Gastroesophageal sphincter (tissue), 3 donors: ENCODE results near the gene EGFR.

Experiments used
- EP300 ChIP-seq: sonication (generic); formaldehyde crosslinking; IDR thresholded peaks from one replicate; pipeline ENCODE4 v1.6.1; 2017; ENCODE audit warnings: antibody characterized with exemption, mild to moderate bottlenecking
- POLR2A ChIP-seq, 2 donors: fragments of 450-650 bp; IDR thresholded peaks; one replicate each; pipeline ENCODE4 v1.6.1; 2017; ENCODE audit warnings: antibody characterized with exemption in 2 of 2, mild to moderate bottlenecking in 2 of 2, moderate library complexity in 1 of 2
- POLR2AphosphoS5 ChIP-seq: sonication (generic); formaldehyde crosslinking; IDR thresholded peaks from one replicate; pipeline ENCODE4 v1.6.1; 2017; ENCODE audit warnings: antibody characterized with exemption
- TF ChIP-seq, protein P1 (sequence below), 4 experiments: fragments of 200-600 bp in 2 of 4; fragments of 450-650 bp in 2 of 4; sonication (generic) in 1 of 4; IDR thresholded peaks; one replicate each; pipeline ENCODE4 v1.5.1; 2017 to 2019; ENCODE audit warnings: antibody characterized with exemption in 4 of 4, mild to moderate bottlenecking in 2 of 4, moderate library complexity in 2 of 4

DNA sequence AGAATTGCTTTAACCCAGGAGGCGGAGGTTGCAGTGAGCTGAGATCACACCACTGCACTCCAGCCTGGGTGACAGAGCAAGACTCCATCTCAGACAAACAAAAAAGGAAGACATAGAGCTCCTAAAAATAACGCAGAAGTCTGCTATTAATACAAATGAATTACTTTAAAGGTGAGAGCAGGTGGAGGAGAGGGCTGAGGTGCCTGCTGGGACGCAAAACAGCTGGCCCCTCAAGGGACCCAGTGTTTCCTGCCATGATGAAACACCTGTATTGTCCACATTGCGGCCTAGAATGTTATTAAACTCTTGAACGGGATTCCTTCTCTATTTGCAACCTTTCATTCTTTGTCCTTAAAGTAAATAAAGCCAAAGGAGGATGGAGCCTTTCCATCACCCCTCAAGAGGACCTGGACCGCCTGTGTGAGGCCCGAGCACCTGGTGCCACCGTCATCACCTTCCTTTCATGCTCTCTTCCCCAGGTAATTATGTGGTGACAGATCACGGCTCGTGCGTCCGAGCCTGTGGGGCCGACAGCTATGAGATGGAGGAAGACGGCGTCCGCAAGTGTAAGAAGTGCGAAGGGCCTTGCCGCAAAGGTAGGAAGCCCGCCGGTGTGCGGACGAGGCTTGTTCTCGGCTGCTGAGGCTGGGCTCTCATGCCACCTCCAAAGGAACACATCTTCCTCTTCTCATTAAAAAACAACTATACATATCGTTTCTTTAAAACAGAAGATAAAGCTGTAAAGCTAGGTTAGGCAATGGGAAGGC, 136.7 kb downstream of the EGFR start:
- TF ChIP-seq, protein P1, sequence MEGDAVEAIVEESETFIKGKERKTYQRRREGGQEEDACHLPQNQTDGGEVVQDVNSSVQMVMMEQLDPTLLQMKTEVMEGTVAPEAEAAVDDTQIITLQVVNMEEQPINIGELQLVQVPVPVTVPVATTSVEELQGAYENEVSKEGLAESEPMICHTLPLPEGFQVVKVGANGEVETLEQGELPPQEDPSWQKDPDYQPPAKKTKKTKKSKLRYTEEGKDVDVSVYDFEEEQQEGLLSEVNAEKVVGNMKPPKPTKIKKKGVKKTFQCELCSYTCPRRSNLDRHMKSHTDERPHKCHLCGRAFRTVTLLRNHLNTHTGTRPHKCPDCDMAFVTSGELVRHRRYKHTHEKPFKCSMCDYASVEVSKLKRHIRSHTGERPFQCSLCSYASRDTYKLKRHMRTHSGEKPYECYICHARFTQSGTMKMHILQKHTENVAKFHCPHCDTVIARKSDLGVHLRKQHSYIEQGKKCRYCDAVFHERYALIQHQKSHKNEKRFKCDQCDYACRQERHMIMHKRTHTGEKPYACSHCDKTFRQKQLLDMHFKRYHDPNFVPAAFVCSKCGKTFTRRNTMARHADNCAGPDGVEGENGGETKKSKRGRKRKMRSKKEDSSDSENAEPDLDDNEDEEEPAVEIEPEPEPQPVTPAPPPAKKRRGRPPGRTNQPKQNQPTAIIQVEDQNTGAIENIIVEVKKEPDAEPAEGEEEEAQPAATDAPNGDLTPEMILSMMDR (IDR thresholded peaks at IDR 0.05), result no peak
- TF ChIP-seq EP300 (no peak), POLR2A (IDR thresholded peaks at IDR 0.05) (no peak), POLR2AphosphoS5 (no peak)
